GM18951 (cell line): ENCODE data around the gene GPR176.
"Not testable (repeated sequence)": the region's sequence is repeated elsewhere in the genome, so short reads cannot be mapped to it uniquely, and the experiment has no call there.

Experiments used
- POLR2A ChIP-seq: IDR thresholded peaks from 4 replicates; pipeline ENCODE4 v1.6.1; 2011; ENCODE audit warnings: mild to moderate bottlenecking; ENCODE audit not compliant: insufficient read length, insufficient read depth; ENCODE audit errors: extremely low read depth
- in situ Hi-C: fragments of 300-500 bp; cut with MboI; formaldehyde crosslinking; loops from one replicate; pipeline ENCODE4 v1.12.0; 2022; ENCODE audit warnings: low sequenced_read_pairs, mixed read lengths, inconsistent platforms; ENCODE audit not compliant: unreplicated experiment

GPR176 gene

GRCh38 chr15:39922462-39923092 lies 2.5 kb upstream of the GPR176 start:
- TF ChIP-seq POLR2A = no peak
- in situ Hi-C loops = no loop called here

GRCh38 chr15:39921274-39921638 lies 1.2 kb upstream of the GPR176 start:
- no peak for TF ChIP-seq POLR2A
- in situ Hi-C loops = no loop called here

GRCh38 chr15:39920510-39921273 lies 626 bp upstream of the GPR176 start:
- in situ Hi-C loops = no loop called here

GRCh38 chr15:39919411-39919747 lies 687 bp downstream of the GPR176 start:
- no peak for TF ChIP-seq POLR2A

More at GRCh38 chr15:39920510-39921273, 626 bp upstream of the GPR176 start:
- peak; percentile 85 for TF ChIP-seq POLR2A

GRCh38 chr15:39918688-39919385 lies 1.2 kb downstream of the GPR176 start:
- TF ChIP-seq POLR2A = no peak
- in situ Hi-C loops = no loop called here

More at GRCh38 chr15:39919411-39919747, 687 bp downstream of the GPR176 start:
- in situ Hi-C loops = no loop called here

GRCh38 chr15:39914977-39915376 lies 5.1 kb downstream of the GPR176 start:
- no peak for TF ChIP-seq POLR2A
- in situ Hi-C loops = no loop called here

- in situ Hi-C loops = no loop called here
- TF ChIP-seq POLR2A = no peak
Observed at GRCh38 chr15:39909007-39909406, 11.1 kb downstream of the GPR176 start.

GRCh38 chr15:39908186-39908585 lies 11.9 kb downstream of the GPR176 start:
- in situ Hi-C loops = no loop called here
- no peak for TF ChIP-seq POLR2A

- TF ChIP-seq POLR2A = no peak
- in situ Hi-C loops = no loop called here
Observed at GRCh38 chr15:39907216-39907615, 12.8 kb downstream of the GPR176 start.

- in situ Hi-C loops = no loop called here
- TF ChIP-seq POLR2A = no peak
Observed at GRCh38 chr15:39904115-39904514, 16.0 kb downstream of the GPR176 start.

GRCh38 chr15:39898317-39898716 lies 21.7 kb downstream of the GPR176 start:
- TF ChIP-seq POLR2A = no peak

GRCh38 chr15:39896846-39897245 lies 23.2 kb downstream of the GPR176 start:
- in situ Hi-C loops = no loop called here
- TF ChIP-seq POLR2A = no peak

More at GRCh38 chr15:39898317-39898716, 21.7 kb downstream of the GPR176 start:
- in situ Hi-C loops = no loop called here

- in situ Hi-C loops = no loop called here
- no peak for TF ChIP-seq POLR2A
Observed at GRCh38 chr15:39896101-39896500, 24.0 kb downstream of the GPR176 start.

GRCh38 chr15:39893051-39893450 lies 27.0 kb downstream of the GPR176 start:
- in situ Hi-C loops = not testable (repeated sequence)
